HEK293 (cell line): ENCODE results near the gene FAM171A1.

Experiments
- CTCF ChIP-seq: fragments of 450-650 bp; formaldehyde crosslinking; IDR thresholded peaks from 2 replicates; pipeline ENCODE4 v1.5.1; 2016; ENCODE audit warnings: missing biosample characterization, missing genetic modification characterization
- EGR2 ChIP-seq: fragments of 450-650 bp; formaldehyde crosslinking; IDR thresholded peaks from 2 replicates; pipeline ENCODE4 v1.5.1; 2016; ENCODE audit warnings: low read depth, missing biosample characterization, missing genetic modification characterization
- YY1 ChIP-seq: fragments of 450-650 bp; formaldehyde crosslinking; IDR thresholded peaks from 2 replicates; pipeline ENCODE4 v1.5.1; 2018; ENCODE audit warnings: missing biosample characterization, missing genetic modification characterization
- ZSCAN30 ChIP-seq: fragments of 450-650 bp; IDR thresholded peaks from 2 replicates; pipeline ENCODE4 v1.5.1; 2018; ENCODE audit warnings: missing biosample characterization, mild to moderate bottlenecking, missing genetic modification characterization, moderate library complexity
- TF ChIP-seq, protein P1 (sequence below): fragments of 450-650 bp; formaldehyde crosslinking; IDR thresholded peaks from 2 replicates; pipeline ENCODE4 v1.5.1; 2016; ENCODE audit warnings: missing biosample characterization, missing genetic modification characterization

GRCh38 chr10:15374156-15374555 is 3.1 kb upstream of the FAM171A1 start:
- TF ChIP-seq CTCF (tag by site-specific recombination) (no peak), EGR2 (tag by site-specific recombination) (no peak), YY1 (tag by site-specific recombination) (no peak), ZSCAN30 (no peak)
- TF ChIP-seq, protein P1, sequence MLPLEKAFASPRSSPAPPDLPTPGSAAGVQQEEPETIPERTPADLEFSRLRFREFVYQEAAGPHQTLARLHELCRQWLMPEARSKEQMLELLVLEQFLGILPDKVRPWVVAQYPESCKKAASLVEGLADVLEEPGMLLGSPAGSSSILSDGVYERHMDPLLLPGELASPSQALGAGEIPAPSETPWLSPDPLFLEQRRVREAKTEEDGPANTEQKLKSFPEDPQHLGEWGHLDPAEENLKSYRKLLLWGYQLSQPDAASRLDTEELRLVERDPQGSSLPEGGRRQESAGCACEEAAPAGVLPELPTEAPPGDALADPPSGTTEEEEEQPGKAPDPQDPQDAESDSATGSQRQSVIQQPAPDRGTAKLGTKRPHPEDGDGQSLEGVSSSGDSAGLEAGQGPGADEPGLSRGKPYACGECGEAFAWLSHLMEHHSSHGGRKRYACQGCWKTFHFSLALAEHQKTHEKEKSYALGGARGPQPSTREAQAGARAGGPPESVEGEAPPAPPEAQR, result no peak
